Lower lobe of right lung (tissue), 2 donors: ENCODE data around the gene FAM177B. TPM values are rescaled to one million over a fixed set of nuclear protein-coding genes. Genes with fewer than 3 reads are reported as not detected.

Source experiments
- ATAC-seq, 2 donors: fragments of 200-7000 bp; cut with Tn5 transposase; one replicate each; pipeline ENCODE4 v1.9.1; 2020 to 2022; ENCODE audit warnings: mild to moderate bottlenecking in 2 of 2, moderate library complexity in 2 of 2
- DNase-seq: peaks from one replicate; pipeline ENCODE4 v3.0.0-alpha.2; 2020
- H3K27ac ChIP-seq: fragments of 200-600 bp; one replicate; pipeline ENCODE4 v1.8.0; 2022
- H3K27me3 ChIP-seq: fragments of 200-600 bp; one replicate; pipeline ENCODE4 v1.8.0; 2022; ENCODE audit warnings: low read depth
- H3K36me3 ChIP-seq: fragments of 200-600 bp; one replicate; pipeline ENCODE4 v1.8.0; 2022; ENCODE audit warnings: mild to moderate bottlenecking
- H3K4me1 ChIP-seq: fragments of 200-600 bp; one replicate; pipeline ENCODE4 v1.8.0; 2022
- H3K4me3 ChIP-seq: fragments of 200-600 bp; one replicate; pipeline ENCODE4 v1.8.0; 2022; ENCODE audit warnings: mild to moderate bottlenecking
- H3K9me3 ChIP-seq: fragments of 200-600 bp; one replicate; pipeline ENCODE4 v1.8.0; 2022
- CTCF ChIP-seq: fragments of 200-600 bp; IDR thresholded peaks from one replicate; pipeline ENCODE4 v1.8.0; 2022; ENCODE audit warnings: antibody characterized with exemption, mild to moderate bottlenecking
- intact Hi-C: fragments of 100-400 bp; cut with DNase I; formaldehyde crosslinking; loops from one replicate; pipeline ENCODE4 v1.11.0; 2022
- total RNA-seq: library from RNA; stranded (reverse); fragmentation: NEBNext Ultra II Directional; extraction: Animal tissue kit (Norgen Biotek cat#: 25700); gene quantifications from one replicate; pipeline ENCODE4 v1.2.1, GENCODE V29; 2021
- donor health status: DM: no; HTN: yes; CAD: no; lungs with severe emphysema.

FAM177B gene
- total RNA-seq, 1 donor from 2014 or later = 0.56 TPM

DNA sequence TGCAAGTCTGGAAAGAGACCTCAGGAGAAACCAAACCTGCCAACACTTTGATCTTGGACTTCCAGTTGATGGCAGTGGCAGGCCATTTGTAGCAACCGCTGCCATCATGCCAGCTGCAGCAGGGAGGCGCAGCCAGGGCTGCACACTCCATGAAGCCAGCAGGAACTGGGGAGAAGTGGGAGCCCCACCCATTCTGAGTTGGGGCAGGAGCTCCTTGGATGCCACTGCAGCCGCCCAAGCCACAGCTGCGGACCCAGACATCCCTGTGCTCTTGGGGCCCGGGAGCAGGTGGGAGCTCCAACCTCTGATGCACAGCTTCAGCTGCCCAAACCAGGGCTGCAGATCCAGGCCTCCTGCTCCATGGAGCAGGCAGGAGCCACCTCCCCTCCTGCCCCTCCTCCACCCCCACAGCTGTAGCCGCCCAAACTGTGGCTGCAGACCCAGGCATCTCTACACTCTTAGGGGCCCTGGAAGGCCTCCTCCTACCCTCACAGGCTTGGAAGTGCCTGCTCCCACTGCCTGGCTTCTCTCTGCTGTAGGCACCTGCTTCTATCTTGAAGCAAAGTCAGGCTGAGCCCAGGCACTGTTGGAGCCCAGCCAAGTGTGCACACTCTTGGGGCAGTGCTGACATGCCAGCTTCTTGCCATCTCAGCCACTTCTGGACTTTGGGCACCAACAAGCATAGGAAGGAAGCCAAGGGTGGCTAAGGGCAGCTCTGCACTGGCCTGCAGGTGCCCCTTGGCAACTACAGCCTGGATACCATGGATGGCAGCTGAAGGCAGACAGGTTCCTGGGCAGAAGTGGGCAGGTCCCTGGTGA, 57.9 kb downstream of the FAM177B start:
- DNase-seq (no peak), ATAC-seq (peak in 1 of 2 donors; percentile 34)
- Histone ChIP-seq H3K4me3 (no peak overlapping the region), H3K36me3 (no peaks in the 10 kb centered on the region), H3K27ac (no peak overlapping the region), H3K27me3 (no peaks in the 10 kb centered on the region), H3K4me1 (no peaks in the 10 kb centered on the region), H3K9me3 (no peaks in the 10 kb centered on the region)
- intact Hi-C loops = loop anchor here (10.0 kb wide), 1 partner anchor 290 kb away; no protein-coding TSS in a partner anchor
- TF ChIP-seq CTCF = no peak

DNA sequence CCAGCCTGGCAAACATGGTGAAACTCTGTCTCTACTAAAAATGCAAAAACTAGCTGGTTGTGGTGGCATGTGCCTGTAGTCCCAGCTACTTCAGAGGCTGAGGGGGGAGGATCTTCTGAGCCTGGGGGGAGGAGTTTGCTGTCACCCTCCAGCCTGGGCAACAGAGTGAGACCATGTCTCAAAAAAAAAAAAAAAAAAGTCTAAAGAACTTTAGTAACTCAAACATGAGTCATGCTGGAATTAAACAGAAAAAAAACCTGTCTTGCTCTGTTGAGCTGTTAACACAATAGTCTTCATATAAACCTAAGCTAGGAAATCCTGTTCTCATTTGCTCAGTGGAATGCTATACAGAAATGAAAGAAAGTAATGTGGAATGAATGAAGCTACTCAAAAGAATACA, 61.1 kb downstream of the FAM177B start:
- peak in 1 of 2 donors; percentile 19 for ATAC-seq
- no peak for DNase-seq
- intact Hi-C loops = loop anchor here (10.0 kb wide), 1 partner anchor 287 kb away; no protein-coding TSS in a partner anchor
- Histone ChIP-seq H3K27me3 (no peaks in the 10 kb centered on the region), H3K4me1 (no peaks in the 10 kb centered on the region), H3K4me3 (no peak overlapping the region), H3K36me3 (no peaks in the 10 kb centered on the region), H3K9me3 (no peaks in the 10 kb centered on the region), H3K27ac (no peak overlapping the region)
- TF ChIP-seq CTCF = no peak

DNA sequence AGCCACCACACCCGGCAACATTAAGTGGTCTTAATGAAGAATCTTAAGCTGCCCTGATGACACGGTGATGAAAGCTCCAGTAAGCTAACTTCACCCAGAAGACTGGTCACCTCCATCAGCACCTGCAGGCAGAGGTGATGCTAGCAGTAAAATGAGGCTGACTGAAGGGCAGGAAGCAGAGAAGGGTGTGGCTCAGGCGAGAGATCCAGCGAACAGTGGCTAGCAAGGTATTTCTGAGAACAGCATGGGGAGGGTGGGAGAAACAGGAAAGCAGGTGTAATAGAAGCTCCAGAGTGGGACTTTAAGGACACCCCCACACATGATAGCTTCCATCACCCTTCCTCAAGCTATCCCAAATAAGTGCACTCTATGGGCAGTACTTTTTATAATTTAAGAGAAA, 62.0 kb downstream of the FAM177B start:
- ATAC-seq (no peak), DNase-seq (no peak)
- Histone ChIP-seq H3K4me1 (no peaks in the 10 kb centered on the region), H3K4me3 (no peak overlapping the region), H3K27ac (no peak overlapping the region), H3K9me3 (no peaks in the 10 kb centered on the region), H3K27me3 (no peaks in the 10 kb centered on the region), H3K36me3 (no peaks in the 10 kb centered on the region)
- no peak for TF ChIP-seq CTCF
- intact Hi-C loops = loop anchor here (10.0 kb wide), 1 partner anchor 286 kb away; no protein-coding TSS in a partner anchor

Other genes starting within 250 kb of the FAM177B start
- gene HHIPL2, start 189.1 kb upstream of the FAM177B start, total RNA-seq = 0.97 TPM
- 9.7 TPM for gene TAF1A, start 147.3 kb upstream of the FAM177B start, total RNA-seq
- gene MIA3, start 119.1 kb upstream of the FAM177B start, total RNA-seq = 66.0 TPM
- gene AIDA, start 24.7 kb upstream of the FAM177B start, total RNA-seq = 92.5 TPM
- gene BROX, start 24.6 kb upstream of the FAM177B start, total RNA-seq = 50.2 TPM
- gene DISP1, start 77.8 kb downstream of the FAM177B start, total RNA-seq = 31.1 TPM